ENCODE results near the gene C4orf50. TPM values are rescaled to one million over a fixed set of nuclear protein-coding genes. Genes with fewer than 3 reads are reported as not detected.

C4orf50 gene
- total RNA-seq, 1 donor from 2014 or later, result not detected

- intact Hi-C loops (cut with micrococcal nuclease), result no loop called here
- ATAC-seq (ENCODE audit: low read depth) (no peak), DNase-seq (no peak)
- CTCF ChIA-PET, result no interaction called here
- TF ChIP-seq CTCF (IDR thresholded peaks at IDR 0.05), result no peak
- POLR2A ChIA-PET, result no interaction called here
- Mint-ChIP-seq H3K4me3 (peak overlapping the region; percentile 29), H3K27ac (no peak overlapping the region), H3K4me1 (peaks cover 33% of the 10 kb centered on the region), H3K27me3 (peaks cover 49% of the 10 kb centered on the region), H3K36me3 (ENCODE audit: low read depth) (no peaks in the 10 kb centered on the region), H3K9me3 (peaks cover 2% of the 10 kb centered on the region)
Measured at GRCh38 chr4:5889002-5889696, 129.1 kb downstream of the C4orf50 start.

- no peak for DNase-seq
- peak overlapping the region; percentile 29 for H3K4me3 Mint-ChIP-seq
- ChIA-PET CTCF (no interaction called here), POLR2A (no interaction called here)
- intact Hi-C loops (cut with micrococcal nuclease), result no loop called here
- no peaks in the 10 kb centered on the region for H3K36me3 Mint-ChIP-seq (ENCODE audit: low read depth)
- H3K4me1 Mint-ChIP-seq, result peaks cover 38% of the 10 kb centered on the region
- no peak for TF ChIP-seq CTCF (IDR thresholded peaks at IDR 0.05)
- peaks cover 2% of the 10 kb centered on the region for H3K9me3 Mint-ChIP-seq
- H3K27ac Mint-ChIP-seq, result no peak overlapping the region
- peaks cover 43% of the 10 kb centered on the region for H3K27me3 Mint-ChIP-seq
- ATAC-seq (ENCODE audit: low read depth), result no peak
Measured at GRCh38 chr4:5888222-5889001, 129.8 kb downstream of the C4orf50 start.

- H3K36me3 Mint-ChIP-seq (ENCODE audit: low read depth), result no peaks in the 10 kb centered on the region
- CTCF ChIA-PET, result no interaction called here
- POLR2A ChIA-PET, result no interaction called here
- H3K4me1 Mint-ChIP-seq, result peaks cover 42% of the 10 kb centered on the region
- intact Hi-C loops (cut with micrococcal nuclease), result no loop called here
- no peak overlapping the region for H3K4me3 Mint-ChIP-seq
- DNase-seq (no peak), ATAC-seq (ENCODE audit: low read depth) (no peak)
- H3K27ac Mint-ChIP-seq, result no peak overlapping the region
- peaks cover 46% of the 10 kb centered on the region for H3K27me3 Mint-ChIP-seq
- peaks cover 2% of the 10 kb centered on the region for H3K9me3 Mint-ChIP-seq
- TF ChIP-seq CTCF (IDR thresholded peaks at IDR 0.05), result no peak
Measured at GRCh38 chr4:5887361-5888221, 130.6 kb downstream of the C4orf50 start.

GRCh38 chr4:5887011-5887360 lies 131.2 kb downstream of the C4orf50 start:
- H3K27me3 Mint-ChIP-seq, result peaks cover 45% of the 10 kb centered on the region

More at GRCh38 chr4:5887011-5887360, 131.2 kb downstream of the C4orf50 start:
- H3K4me3 Mint-ChIP-seq, result no peak overlapping the region
- DNase-seq (no peak), ATAC-seq (ENCODE audit: low read depth) (no peak)
- no peaks in the 10 kb centered on the region for H3K36me3 Mint-ChIP-seq (ENCODE audit: low read depth)
- H3K27ac Mint-ChIP-seq, result no peak overlapping the region
- intact Hi-C loops (cut with micrococcal nuclease), result no loop called here
- peaks cover 2% of the 10 kb centered on the region for H3K9me3 Mint-ChIP-seq
- H3K4me1 Mint-ChIP-seq, result peaks cover 42% of the 10 kb centered on the region
- POLR2A ChIA-PET, result no interaction called here
- CTCF ChIA-PET, result no interaction called here
- no peak for TF ChIP-seq CTCF (IDR thresholded peaks at IDR 0.05)
